Middle frontal gyrus (tissue), 1 donor: ENCODE measurements around the gene B4GALT3.

Source experiments
- DNase-seq: peaks from one replicate; pipeline ENCODE4 v3.0.0-alpha.2; 2015; ENCODE audit warnings: low spot score; ENCODE audit errors: extremely low spot score

The B4GALT3 gene

GRCh38 chr1:161188381-161188780, 11.1 kb upstream of the B4GALT3 start:
- DNase-seq = no peak

- DNase-seq = no peak
Measured at GRCh38 chr1:161187311-161187710, 10.0 kb upstream of the B4GALT3 start.

GRCh38 chr1:161185732-161186311, 8.5 kb upstream of the B4GALT3 start:
- no peak for DNase-seq

GRCh38 chr1:161185282-161185682, 8.0 kb upstream of the B4GALT3 start:
- DNase-seq = peak; percentile 76

GRCh38 chr1:161182214-161182613, 4.9 kb upstream of the B4GALT3 start:
- DNase-seq = no peak

- DNase-seq = no peak
Measured at GRCh38 chr1:161180639-161181038, 3.3 kb upstream of the B4GALT3 start.

- no peak for DNase-seq
Measured at GRCh38 chr1:161179698-161180097, 2.4 kb upstream of the B4GALT3 start.

GRCh38 chr1:161177936-161178244, 583 bp upstream of the B4GALT3 start:
- DNase-seq = no peak

- no peak for DNase-seq
Measured at GRCh38 chr1:161176468-161177111, 717 bp downstream of the B4GALT3 start.

GRCh38 chr1:161175771-161176453, 1.4 kb downstream of the B4GALT3 start:
- DNase-seq = no peak

GRCh38 chr1:161174911-161175310, 2.4 kb downstream of the B4GALT3 start:
- DNase-seq = no peak

- no peak for DNase-seq
Measured at GRCh38 chr1:161173711-161174110, 3.6 kb downstream of the B4GALT3 start.

- no peak for DNase-seq
Measured at GRCh38 chr1:161172776-161173376, 4.4 kb downstream of the B4GALT3 start.

- no peak for DNase-seq
Measured at GRCh38 chr1:161172349-161172748, 5.0 kb downstream of the B4GALT3 start.

GRCh38 chr1:161171696-161172095, 5.6 kb downstream of the B4GALT3 start:
- DNase-seq = no peak

GRCh38 chr1:161171191-161171590, 6.1 kb downstream of the B4GALT3 start:
- DNase-seq = no peak

- DNase-seq = no peak
Measured at GRCh38 chr1:161168906-161169305, 8.4 kb downstream of the B4GALT3 start.

GRCh38 chr1:161166669-161167548, 10.4 kb downstream of the B4GALT3 start:
- no peak for DNase-seq

GRCh38 chr1:161165742-161166668, 11.3 kb downstream of the B4GALT3 start, which contains the start of gene PPOX:
Gene PPOX, plus strand, starts transcription at chr1:161166426. Its CDS starts 422 bp downstream, at chr1:161166848.
- peak; percentile 99 for DNase-seq

GRCh38 chr1:161164901-161165610, 12.3 kb downstream of the B4GALT3 start:
- DNase-seq = no peak
